GM18873 (cell line): Measurements from ENCODE around the gene SNX5.

Experiments used
- ATAC-seq: cut with Tn5 transposase; IDR thresholded peaks from one replicate; pipeline ENCODE4 v1.9.1; 2021; ENCODE audit warnings: mild to moderate bottlenecking, moderate library complexity, moderate number of reproducible peaks; ENCODE audit not compliant: unreplicated experiment, low FRiP score

SNX5 gene

DNA sequence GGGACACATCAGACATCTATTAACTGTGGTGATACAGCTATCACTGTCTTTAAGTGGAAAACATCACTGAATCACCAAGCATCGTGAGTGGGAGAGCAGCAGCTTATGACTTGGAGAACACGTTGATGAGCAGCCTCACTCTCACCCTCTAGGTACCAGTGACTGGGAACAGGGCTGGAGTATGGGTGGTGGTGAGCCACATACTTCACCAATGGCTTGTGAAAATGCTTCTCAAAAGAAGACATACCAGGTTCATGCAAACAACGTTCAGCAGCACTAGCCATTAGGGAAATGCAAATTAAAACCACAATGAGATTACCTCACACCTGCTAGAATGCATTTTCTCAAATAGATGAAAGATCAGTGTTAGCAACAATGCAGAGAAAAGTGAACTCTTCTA lies 25.3 kb downstream of the SNX5 start:
- peak; percentile 68 for ATAC-seq

DNA sequence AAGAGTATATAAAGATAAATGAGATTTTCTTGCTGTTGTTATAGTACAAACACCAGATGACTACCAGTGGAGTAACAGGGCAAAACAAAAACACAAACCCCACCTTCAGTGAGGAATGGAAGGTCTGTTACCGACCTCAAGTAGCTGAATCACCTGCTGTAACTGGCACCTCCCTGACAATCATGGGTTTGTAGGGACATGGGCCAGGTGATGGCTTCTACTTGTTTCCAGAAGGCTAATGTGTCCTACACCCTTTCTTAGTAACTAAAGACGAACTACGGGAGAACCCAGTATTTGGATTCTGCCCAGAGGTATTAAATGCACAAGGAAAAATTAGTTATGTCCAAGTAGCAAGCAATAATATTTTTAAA lies 26.8 kb downstream of the SNX5 start:
- ATAC-seq = no peak

DNA sequence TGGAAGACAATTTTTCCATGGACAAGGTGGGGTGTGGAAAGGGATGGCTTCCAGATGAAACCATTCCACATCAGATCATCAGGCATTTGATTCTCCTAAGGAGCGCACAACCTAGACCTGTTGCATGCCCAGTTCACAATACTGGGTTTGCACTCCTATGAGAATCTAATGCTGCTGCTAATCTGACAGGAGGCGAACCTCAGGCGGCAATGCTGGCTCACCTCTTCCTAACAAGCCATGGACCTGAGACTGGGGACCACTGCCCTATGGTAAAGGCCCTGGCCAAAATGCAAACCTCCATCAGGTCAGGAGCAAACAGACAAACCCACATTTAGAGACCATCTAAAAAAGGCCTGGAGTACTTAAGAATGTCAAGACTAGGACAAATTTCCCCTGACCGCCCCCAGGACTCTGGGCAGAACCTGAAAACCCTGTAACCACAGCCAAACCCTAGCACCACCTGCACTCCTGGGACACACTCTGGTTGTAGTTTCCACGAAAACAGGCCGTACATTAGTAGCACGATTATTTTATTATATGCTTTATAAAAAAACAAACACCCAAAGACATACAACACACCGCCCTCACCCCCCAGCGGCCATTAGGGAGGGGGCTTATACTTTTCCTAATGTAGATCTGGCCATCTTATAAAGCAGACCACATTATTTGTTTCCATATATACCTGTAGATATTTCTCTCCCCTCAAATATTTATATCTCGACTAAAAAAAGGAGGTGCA lies 27.3 kb downstream of the SNX5 start:
- ATAC-seq = no peak

GRCh38 chr20:17940224-17940971 lies 28.2 kb downstream of the SNX5 start:
- no peak for ATAC-seq

- no peak for ATAC-seq
Measured at GRCh38 chr20:17939622-17940223, 28.9 kb downstream of the SNX5 start.

DNA sequence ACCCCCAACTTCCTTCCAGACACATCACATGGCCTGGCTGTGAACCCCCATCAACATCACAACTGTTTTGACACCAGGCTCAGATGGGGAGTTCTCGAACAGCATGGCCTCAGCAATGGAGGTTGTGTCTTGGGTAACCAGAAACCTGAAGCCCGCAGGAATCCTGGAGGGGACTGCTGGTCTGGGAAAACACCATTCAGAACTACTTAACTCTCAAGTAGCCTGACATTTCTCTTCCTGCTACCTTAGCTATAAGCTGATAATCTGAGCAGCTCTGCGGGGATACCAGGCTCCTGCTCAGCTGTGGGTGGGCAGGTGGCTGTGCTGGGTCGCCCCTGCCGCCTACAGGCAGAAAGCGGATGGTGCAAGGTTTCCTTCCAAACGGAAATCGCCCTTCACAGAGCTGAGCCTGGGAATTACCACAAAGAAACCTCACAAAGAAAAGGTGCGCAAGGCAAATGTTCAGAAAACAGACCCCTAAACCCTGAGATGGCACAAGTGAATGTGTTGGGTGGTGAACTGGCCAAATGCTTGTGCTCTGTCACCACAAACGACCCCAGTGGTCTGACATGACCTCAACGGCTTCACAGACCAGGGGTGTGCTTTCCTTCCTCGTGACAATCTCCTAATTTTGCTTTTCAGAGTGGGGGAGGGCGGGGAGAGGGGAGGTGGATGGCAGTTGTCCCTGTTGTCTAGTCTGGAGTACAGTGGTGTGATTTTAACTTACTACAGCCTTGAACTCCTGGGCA lies 29.5 kb downstream of the SNX5 start:
- no peak for ATAC-seq

DNA sequence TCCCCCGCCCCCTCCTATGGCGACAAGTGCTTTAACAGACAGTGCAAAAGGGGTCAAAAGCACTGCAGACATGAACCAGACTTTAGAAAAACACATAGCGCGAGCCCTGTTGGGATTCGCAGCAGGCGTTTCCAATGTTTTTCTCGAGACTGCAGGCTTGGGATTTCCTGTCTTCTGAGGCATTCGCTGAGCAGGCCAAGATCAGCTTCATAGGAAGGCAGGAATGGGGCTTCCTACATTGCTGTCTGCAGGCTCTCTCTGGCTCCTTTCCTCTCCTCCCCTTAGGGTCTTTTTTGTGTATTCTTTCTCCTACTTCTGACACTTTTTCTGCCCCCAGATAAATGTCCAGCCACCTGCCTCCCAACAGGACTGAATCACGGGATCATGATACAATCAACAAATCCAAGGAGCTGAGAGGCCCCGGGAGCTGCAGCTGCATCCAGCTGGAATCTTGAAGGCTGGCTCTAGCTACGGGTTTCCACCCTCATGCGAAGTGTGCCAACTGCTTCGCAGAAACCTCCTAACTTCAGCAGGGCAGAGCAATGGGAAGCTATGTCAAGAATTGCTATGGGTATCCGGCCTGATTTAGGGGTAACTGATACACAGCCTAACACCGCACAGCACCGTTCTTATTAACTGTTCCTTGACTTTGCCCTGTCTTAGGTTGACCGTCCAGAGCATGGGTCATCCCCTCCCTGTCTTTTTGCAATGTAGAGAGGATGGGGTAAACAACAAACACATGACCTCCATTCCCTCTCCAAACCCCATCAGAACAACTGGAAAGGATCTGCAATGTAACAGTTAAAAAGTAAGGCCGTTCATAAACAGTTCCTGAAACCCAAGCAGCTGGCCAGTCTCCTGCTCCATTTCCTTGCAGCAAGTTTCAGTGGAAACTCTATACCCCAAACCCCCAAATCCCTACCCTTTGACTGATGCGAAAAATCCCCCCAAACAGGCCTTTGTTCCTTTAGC lies 31.5 kb downstream of the SNX5 start:
- no peak for ATAC-seq

GRCh38 chr20:17936286-17936760 lies 32.3 kb downstream of the SNX5 start:
- ATAC-seq = no peak

GRCh38 chr20:17935761-17936160 lies 32.8 kb downstream of the SNX5 start:
- ATAC-seq = no peak

DNA sequence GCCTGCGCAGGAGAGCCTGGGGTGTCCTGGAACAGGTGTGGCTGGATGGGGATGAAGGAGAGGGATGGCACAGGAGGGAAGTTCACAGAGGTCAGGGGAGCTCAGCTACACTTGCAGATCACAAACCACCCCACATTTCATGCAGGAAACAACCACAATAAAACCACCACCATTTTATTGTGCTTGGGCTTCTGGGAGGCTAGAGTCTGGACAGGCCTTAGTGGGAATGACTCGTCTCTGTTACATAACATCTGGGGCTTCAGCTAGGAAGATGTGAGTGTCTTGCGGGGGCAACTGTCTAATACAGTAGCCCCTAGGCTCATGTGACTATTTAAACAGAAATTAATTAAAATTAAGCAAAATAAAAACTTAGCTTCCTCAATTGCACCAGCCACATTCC lies 33.4 kb downstream of the SNX5 start:
- no peak for ATAC-seq

DNA sequence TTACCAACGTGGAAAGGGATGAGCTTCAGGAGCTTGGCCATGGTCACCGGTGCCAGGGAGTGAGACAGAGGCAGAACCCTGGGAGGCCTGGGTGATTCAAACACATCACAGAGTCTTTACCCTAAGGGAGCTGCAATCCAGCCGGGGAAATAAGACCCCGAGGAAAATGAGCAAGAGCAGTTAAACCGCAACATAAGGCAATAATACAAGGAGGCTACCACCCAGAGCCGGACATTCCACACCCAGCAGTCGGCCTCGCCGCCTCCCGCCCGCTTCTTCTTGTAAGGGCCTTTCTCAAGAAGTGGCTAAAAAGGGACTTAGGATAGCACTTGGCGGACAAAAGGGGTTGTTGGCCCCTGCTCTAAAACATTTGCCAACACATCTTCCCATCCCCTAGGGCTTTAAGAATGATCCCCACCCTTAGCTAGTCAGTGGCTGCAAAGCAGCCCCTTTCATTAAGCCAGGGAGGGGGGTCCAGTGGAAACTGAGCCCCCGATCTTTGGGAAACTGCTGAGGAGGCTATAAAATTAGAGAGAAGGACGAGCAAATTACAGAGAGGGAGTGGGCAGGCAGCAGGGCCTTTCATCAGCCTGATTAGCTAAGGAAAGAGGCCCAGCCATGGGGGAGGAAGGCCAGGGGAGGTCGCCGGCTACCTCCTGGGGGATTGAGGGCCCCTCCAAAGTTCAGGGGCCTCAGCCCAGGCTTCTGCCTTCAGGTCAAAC lies 34.3 kb downstream of the SNX5 start:
- ATAC-seq = no peak

DNA sequence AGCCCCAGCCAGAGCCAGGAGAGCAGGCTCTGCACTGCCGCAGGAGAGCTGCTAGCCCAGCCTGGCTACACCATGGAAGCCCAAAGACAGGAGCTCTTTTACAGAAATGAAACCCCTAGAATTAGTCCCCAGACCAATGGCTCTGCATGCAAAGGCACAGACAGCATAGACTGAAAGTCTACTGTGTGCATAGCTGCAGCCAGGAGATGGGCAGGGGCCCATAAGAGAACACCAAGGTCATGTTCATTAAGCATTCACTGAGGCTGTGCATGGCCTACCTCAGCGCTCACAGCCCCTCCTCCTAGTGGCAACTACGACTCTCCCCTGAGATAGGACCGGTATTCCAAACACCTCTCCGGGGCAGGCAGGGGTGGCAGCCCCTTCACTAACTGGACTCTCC lies 34.9 kb downstream of the SNX5 start:
- no peak for ATAC-seq

GRCh38 chr20:17933121-17933520 lies 35.5 kb downstream of the SNX5 start:
- no peak for ATAC-seq

GRCh38 chr20:17932396-17932795 lies 36.2 kb downstream of the SNX5 start:
- no peak for ATAC-seq

GRCh38 chr20:17931513-17931912 lies 37.1 kb downstream of the SNX5 start:
- ATAC-seq = no peak

- no peak for ATAC-seq
Measured at GRCh38 chr20:17928633-17929311, 39.8 kb downstream of the SNX5 start.

DNA sequence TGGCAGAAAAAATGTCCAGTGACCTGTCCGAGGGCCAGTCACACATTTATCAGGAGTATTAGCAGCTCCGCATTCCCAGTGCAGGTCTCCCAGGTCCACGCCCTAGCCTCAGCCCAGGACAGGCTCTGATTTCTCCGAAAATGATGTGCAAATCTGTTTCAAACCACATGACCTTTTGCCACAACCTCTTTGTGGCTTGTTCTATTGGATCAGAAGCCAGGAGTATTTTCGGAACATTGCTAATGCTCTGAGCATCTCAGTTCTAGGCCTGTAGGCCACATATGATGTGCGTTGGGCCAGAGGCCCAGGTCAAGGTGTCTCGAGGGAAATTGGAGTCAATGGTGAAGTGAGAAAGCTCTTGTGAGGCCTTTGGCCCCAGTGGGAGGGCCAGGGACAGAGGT lies 40.4 kb downstream of the SNX5 start:
- ATAC-seq = no peak

DNA sequence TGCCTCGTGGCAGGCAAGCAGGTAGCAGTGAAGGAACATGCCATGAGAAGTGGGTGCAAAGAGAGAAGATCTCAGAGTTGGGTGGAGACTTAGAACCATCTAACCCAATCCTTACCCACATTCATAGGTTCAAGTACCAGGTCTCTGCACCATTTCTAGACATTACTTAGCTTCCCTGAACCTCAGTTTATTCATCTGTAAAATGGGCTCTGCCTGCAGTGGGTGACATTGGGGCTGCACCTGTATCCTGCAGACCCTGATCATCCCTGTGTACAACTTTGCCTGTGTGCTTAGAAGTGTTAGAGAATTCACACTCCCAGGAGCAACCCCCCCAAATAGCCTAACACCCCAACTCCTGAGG lies 42.7 kb downstream of the SNX5 start:
- ATAC-seq = no peak
